OCI-LY3 (cell line): Measurements from ENCODE around the gene FLRT3.

ENCODE experiments used
- EZH2phosphoT487 ChIP-seq: fragments of 200-600 bp; shearing (Covaris generic); IDR thresholded peaks from 2 replicates; pipeline ENCODE4 v1.6.1; 2018; ENCODE audit warnings: antibody characterized with exemption, mixed run types, low read depth
- TF ChIP-seq, protein P1 (sequence below): fragments of 200-600, 300-600 bp; sonication (generic); IDR thresholded peaks from 2 replicates; pipeline ENCODE4 v1.5.1; 2014; ENCODE audit warnings: antibody characterized with exemption, low read length, low read depth

DNA sequence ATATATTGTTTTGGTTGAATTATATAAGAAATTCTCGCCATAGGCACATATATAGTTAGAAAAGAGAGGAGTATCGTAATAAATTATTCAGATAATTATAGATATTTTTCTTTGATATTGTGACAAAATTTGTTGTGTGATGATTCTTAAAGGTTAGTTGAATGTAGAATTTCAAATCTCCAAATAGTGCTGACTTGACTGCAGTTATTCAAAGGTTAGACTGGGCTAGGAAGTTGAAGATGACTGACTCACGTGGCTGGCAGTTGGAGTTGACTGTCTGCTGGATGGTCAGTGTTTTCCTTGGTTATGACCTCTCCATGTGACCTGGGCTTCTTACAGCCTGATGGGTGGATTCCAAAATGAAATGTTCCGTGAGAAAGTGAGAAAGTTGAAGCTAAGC, 55.3 kb downstream of the FLRT3 start:
- TF ChIP-seq, protein P1, sequence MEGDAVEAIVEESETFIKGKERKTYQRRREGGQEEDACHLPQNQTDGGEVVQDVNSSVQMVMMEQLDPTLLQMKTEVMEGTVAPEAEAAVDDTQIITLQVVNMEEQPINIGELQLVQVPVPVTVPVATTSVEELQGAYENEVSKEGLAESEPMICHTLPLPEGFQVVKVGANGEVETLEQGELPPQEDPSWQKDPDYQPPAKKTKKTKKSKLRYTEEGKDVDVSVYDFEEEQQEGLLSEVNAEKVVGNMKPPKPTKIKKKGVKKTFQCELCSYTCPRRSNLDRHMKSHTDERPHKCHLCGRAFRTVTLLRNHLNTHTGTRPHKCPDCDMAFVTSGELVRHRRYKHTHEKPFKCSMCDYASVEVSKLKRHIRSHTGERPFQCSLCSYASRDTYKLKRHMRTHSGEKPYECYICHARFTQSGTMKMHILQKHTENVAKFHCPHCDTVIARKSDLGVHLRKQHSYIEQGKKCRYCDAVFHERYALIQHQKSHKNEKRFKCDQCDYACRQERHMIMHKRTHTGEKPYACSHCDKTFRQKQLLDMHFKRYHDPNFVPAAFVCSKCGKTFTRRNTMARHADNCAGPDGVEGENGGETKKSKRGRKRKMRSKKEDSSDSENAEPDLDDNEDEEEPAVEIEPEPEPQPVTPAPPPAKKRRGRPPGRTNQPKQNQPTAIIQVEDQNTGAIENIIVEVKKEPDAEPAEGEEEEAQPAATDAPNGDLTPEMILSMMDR, result no peak
- no peak for TF ChIP-seq EZH2phosphoT487
